HepG2 (cell line): ENCODE results near the gene UFSP2. TPM values are rescaled to one million over a fixed set of nuclear protein-coding genes. Genes with fewer than 3 reads are reported as not detected.

Source experiments
- ATF7 ChIP-seq, 2 experiments: fragments of 450-650 bp in 1 of 2; sonication (generic) in 1 of 2; formaldehyde crosslinking in 1 of 2; IDR thresholded peaks; 2 replicates each; pipeline versions ENCODE4 v1.4.0 to v1.6.1; 2016 to 2020; ENCODE audit warnings: antibody characterized with exemption in 1 of 2, mild to moderate bottlenecking in 1 of 2, missing genetic modification reagents in 1 of 2
- EP300 ChIP-seq, 3 experiments: sonication (generic) in 1 of 3; formaldehyde crosslinking in 1 of 3; IDR thresholded peaks; 2 replicates each; pipeline versions ENCODE4 v1.5.1 to v1.6.1; 2011 to 2020; ENCODE audit warnings: low read depth in 2 of 3, low read length in 2 of 3, borderline replicate concordance in 1 of 3, improper control_type of control experiment in 1 of 3, mild to moderate bottlenecking in 1 of 3, missing genetic modification reagents in 1 of 3, moderate library complexity in 1 of 3
- FOXJ3 ChIP-seq: sonication (generic); formaldehyde crosslinking; IDR thresholded peaks from 2 replicates; pipeline ENCODE4 v1.4.0; 2020; ENCODE audit warnings: missing genetic modification reagents, mild to moderate bottlenecking, borderline replicate concordance
- GABPB1 ChIP-seq: IDR thresholded peaks from 2 replicates; pipeline ENCODE4 v1.6.1; 2016; ENCODE audit warnings: mild to moderate bottlenecking, missing genetic modification reagents, moderate library complexity, missing compliant biosample characterization
- IKZF4 ChIP-seq: sonication (generic); formaldehyde crosslinking; IDR thresholded peaks from 2 replicates; pipeline ENCODE4 v1.5.1; 2020; ENCODE audit warnings: borderline replicate concordance, mild to moderate bottlenecking, low read depth, missing genetic modification reagents; ENCODE audit errors: not compliant biosample characterization
- JUNB ChIP-seq: sonication (generic); formaldehyde crosslinking; IDR thresholded peaks from 2 replicates; pipeline ENCODE4 v1.8.0; 2022; ENCODE audit warnings: missing genetic modification reagents, mild to moderate bottlenecking, borderline replicate concordance
- KAT2B ChIP-seq: fragments of 150-350 bp; IDR thresholded peaks from 2 replicates; pipeline ENCODE4 v1.6.1; 2014; ENCODE audit warnings: low read depth, low read length, borderline replicate concordance
- KMT2A ChIP-seq: sonication (generic); formaldehyde crosslinking; IDR thresholded peaks from 2 replicates; pipeline ENCODE4 v1.4.0; 2020; ENCODE audit warnings: missing genetic modification reagents
- MTERF4 ChIP-seq: sonication (generic); formaldehyde crosslinking; IDR thresholded peaks from 2 replicates; pipeline ENCODE4 v1.8.0; 2023; ENCODE audit warnings: mild to moderate bottlenecking, missing genetic modification reagents
- MTF2 ChIP-seq: sonication (generic); formaldehyde crosslinking; IDR thresholded peaks from 2 replicates; pipeline ENCODE4 v1.5.0; 2020; ENCODE audit warnings: missing genetic modification reagents, borderline replicate concordance
- NFIB ChIP-seq: sonication (generic); formaldehyde crosslinking; IDR thresholded peaks from 2 replicates; pipeline ENCODE4 v1.9.0; 2021; ENCODE audit warnings: missing genetic modification reagents, mild to moderate bottlenecking, borderline replicate concordance
- NPAS2 ChIP-seq: sonication (generic); formaldehyde crosslinking; IDR thresholded peaks from 2 replicates; pipeline ENCODE4 v1.8.0; 2022; ENCODE audit warnings: mild to moderate bottlenecking, missing genetic modification reagents, borderline replicate concordance
- POGK ChIP-seq: sonication (generic); formaldehyde crosslinking; conservative IDR thresholded peaks from 2 replicates; pipeline ENCODE4 v1.8.0; 2022; ENCODE audit warnings: mild to moderate bottlenecking, moderate library complexity, missing genetic modification reagents
- RCOR2 ChIP-seq: IDR thresholded peaks from 2 replicates; pipeline ENCODE4 v1.6.1; 2016; ENCODE audit warnings: missing biosample characterization, missing genetic modification reagents
- RXRA ChIP-seq: sonication (generic); formaldehyde crosslinking; IDR thresholded peaks from 2 replicates; pipeline ENCODE4 v1.5.1; 2020; ENCODE audit warnings: missing genetic modification reagents
- SIX4 ChIP-seq: sonication (generic); formaldehyde crosslinking; IDR thresholded peaks from 2 replicates; pipeline ENCODE4 v1.4.0; 2020; ENCODE audit warnings: missing genetic modification reagents
- TFDP2 ChIP-seq: sonication (generic); formaldehyde crosslinking; IDR thresholded peaks from 2 replicates; pipeline ENCODE4 v1.4.0; 2020; ENCODE audit warnings: missing genetic modification reagents
- THAP8 ChIP-seq: sonication (generic); formaldehyde crosslinking; IDR thresholded peaks from 2 replicates; pipeline ENCODE4 v1.5.1; 2020; ENCODE audit warnings: missing genetic modification reagents, mild to moderate bottlenecking, borderline replicate concordance
- WIZ ChIP-seq: sonication (generic); formaldehyde crosslinking; IDR thresholded peaks from 2 replicates; pipeline ENCODE4 v1.5.1; 2020; ENCODE audit warnings: mild to moderate bottlenecking, missing genetic modification reagents
- ZFP82 ChIP-seq: sonication (generic); formaldehyde crosslinking; IDR thresholded peaks from 2 replicates; pipeline ENCODE4 v1.5.1; 2020; ENCODE audit warnings: mild to moderate bottlenecking, missing genetic modification reagents, borderline replicate concordance
- ZNF326 ChIP-seq: sonication (generic); formaldehyde crosslinking; IDR thresholded peaks from 2 replicates; pipeline ENCODE4 v1.4.0; 2020; ENCODE audit warnings: missing genetic modification reagents, borderline replicate concordance
- ZNF629 ChIP-seq: sonication (generic); formaldehyde crosslinking; conservative IDR thresholded peaks from 2 replicates; pipeline ENCODE4 v1.5.0; 2020; ENCODE audit warnings: missing genetic modification reagents
- ZNF788 ChIP-seq: sonication (generic); formaldehyde crosslinking; IDR thresholded peaks from 2 replicates; pipeline ENCODE4 v1.5.0; 2020; ENCODE audit warnings: mild to moderate bottlenecking, missing genetic modification reagents, borderline replicate concordance
- ZNF883 ChIP-seq: sonication (generic); formaldehyde crosslinking; IDR thresholded peaks from 2 replicates; pipeline ENCODE4 v1.5.1; 2020; ENCODE audit warnings: mild to moderate bottlenecking, missing genetic modification reagents; ENCODE audit errors: not compliant biosample characterization
- polyA plus RNA-seq, 8 experiments: library from polyadenylated mRNA; depleted of rRNA in 3 of 8; stranded (reverse) in 7 of 8; unstranded in 1 of 8; fragments of >200 nt; fragmentation: Illumina TruSeq in 4 of 8; extraction: Trizol in 4 of 8; gene quantifications; 2 replicates each; pipeline versions ENCODE4 v1.2.1 to v1.2.3, GENCODE V29; 2011 to 2016; ENCODE audit warnings: low read depth in 4 of 8, missing spikeins in 1 of 8, mixed read lengths in 1 of 8; ENCODE audit not compliant: insufficient read depth in 1 of 8
- total RNA-seq, 5 experiments: library from RNA; depleted of rRNA; stranded (reverse); fragments of >200 nt; fragmentation: Illumina TruSeq; extraction: Trizol; gene quantifications; 2 replicates each; pipeline ENCODE4 v1.2.3, GENCODE V29; 2016; ENCODE audit warnings: low read depth in 1 of 5

Gene UFSP2
- total and polyA plus RNA-seq, 2 of the 13 experiments (the other 11 are each of a cell fraction or from before 2014, with no cell fraction given), result 24.1 to 32.3 TPM

GRCh38 chr4:185425647-185426352 is at the start of gene UFSP2 (continued):
- TF ChIP-seq MTF2 (CRISPR knock-in tag) (no peak), IKZF4 (CRISPR knock-in tag) (no peak), ZNF788 (CRISPR knock-in tag) (peak; percentile 80; the same call in 1 of the 2 replicates), ZNF326 (CRISPR knock-in tag) (no peak), POGK (CRISPR knock-in tag) (peak; percentile 64; the same call in 1 of the 2 replicates), MTERF4 (CRISPR knock-in tag) (peak; percentile 75; the same call in 1 of the 2 replicates), TFDP2 (CRISPR knock-in tag) (peak; percentile 56; the same call in 1 of the 2 replicates), ZNF883 (CRISPR knock-in tag) (peak; percentile 76), NFIB (CRISPR knock-in tag) (no peak), ZNF629 (no peak), RCOR2 (no peak), RXRA (CRISPR knock-in tag) (0 out of 2 replicates have a peak, but pooled peaks have one; percentile 62), NPAS2 (CRISPR knock-in tag) (no peak), EP300 (IDR thresholded peaks at IDR 0.05; ENCODE audit: low read depth in 2 of 2, low read length in 2 of 2) (no peak), EP300 (CRISPR knock-in tag; IDR thresholded peaks at IDR 0.05; ENCODE audit: borderline replicate concordance) (no peak), ATF7 (IDR thresholded peaks at IDR 0.05) (peak; percentile 98), ATF7 (CRISPR knock-in tag; IDR thresholded peaks at IDR 0.05) (peak; percentile 94), SIX4 (CRISPR knock-in tag) (peak; percentile 24; the same call in 1 of the 2 replicates), KAT2B (no peak), THAP8 (CRISPR knock-in tag) (no peak), ZFP82 (CRISPR knock-in tag) (no peak), WIZ (CRISPR knock-in tag) (no peak), KMT2A (CRISPR knock-in tag) (peak; percentile 78), JUNB (CRISPR knock-in tag) (no peak), FOXJ3 (CRISPR knock-in tag) (peak; percentile 86; the same call in 1 of the 2 replicates), GABPB1 (CRISPR knock-in tag) (peak; percentile 89)
